ENCODE data around the gene GUCY2D.
A peak's percentile ranks its signal among the peaks of the same experiment; 100 is the strongest.

GUCY2D gene

DNA sequence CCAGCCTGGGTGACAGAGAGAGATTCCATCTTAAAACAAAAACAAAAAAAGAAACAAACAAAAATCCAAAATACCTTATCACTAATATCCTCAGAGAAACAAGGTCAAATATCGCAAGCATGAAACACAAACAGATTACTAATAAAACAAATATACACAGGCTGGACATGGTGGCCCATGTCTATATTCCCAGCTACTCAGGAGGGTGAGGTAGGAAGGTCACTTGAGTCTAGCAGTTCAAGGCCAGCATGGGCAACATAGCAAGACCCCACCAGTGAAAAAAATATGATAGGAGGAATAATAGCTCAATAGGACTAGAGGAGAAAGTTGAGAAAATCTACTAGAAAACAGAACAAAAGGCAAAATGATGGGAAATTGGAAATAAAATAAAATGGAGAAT is 29.5 kb downstream of the GUCY2D start:
- Histone ChIP-seq H3K4me3 (ENCODE audit: low read depth, low read length) (no peak overlapping the region), H3K27ac (no peak overlapping the region), H3K27me3 (ENCODE audit: insufficient read depth, low read depth, severe bottlenecking) (peaks cover 9% of the 10 kb centered on the region), H3K36me3 (no peaks in the 10 kb centered on the region), H3K9me3 (ENCODE audit: severe bottlenecking) (no peaks in the 10 kb centered on the region)
- no peak for DNase-seq
- TF ChIP-seq, protein P1, sequence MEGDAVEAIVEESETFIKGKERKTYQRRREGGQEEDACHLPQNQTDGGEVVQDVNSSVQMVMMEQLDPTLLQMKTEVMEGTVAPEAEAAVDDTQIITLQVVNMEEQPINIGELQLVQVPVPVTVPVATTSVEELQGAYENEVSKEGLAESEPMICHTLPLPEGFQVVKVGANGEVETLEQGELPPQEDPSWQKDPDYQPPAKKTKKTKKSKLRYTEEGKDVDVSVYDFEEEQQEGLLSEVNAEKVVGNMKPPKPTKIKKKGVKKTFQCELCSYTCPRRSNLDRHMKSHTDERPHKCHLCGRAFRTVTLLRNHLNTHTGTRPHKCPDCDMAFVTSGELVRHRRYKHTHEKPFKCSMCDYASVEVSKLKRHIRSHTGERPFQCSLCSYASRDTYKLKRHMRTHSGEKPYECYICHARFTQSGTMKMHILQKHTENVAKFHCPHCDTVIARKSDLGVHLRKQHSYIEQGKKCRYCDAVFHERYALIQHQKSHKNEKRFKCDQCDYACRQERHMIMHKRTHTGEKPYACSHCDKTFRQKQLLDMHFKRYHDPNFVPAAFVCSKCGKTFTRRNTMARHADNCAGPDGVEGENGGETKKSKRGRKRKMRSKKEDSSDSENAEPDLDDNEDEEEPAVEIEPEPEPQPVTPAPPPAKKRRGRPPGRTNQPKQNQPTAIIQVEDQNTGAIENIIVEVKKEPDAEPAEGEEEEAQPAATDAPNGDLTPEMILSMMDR (IDR thresholded peaks at IDR 0.05; ENCODE audit: low read depth, low read length) = no peak

DNA sequence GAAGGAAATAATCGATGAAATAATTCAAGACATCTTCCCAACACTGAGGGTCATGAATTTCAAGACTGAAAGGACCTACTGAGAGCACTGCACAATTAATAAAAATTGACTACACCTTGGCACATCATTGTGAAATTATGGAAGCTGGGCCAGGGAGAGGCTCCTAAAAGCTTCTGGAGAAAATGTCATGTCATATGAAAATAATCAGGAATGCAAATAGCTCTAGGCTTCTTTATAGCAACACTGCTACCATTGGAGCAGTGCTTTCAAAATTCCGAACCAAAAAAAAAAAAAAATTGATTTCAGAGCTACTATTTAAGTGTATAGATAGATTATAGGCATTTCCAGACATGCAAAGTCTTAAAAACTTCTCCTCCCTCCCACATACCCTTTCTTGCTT is 30.0 kb downstream of the GUCY2D start:
- Histone ChIP-seq H3K4me3 (ENCODE audit: low read depth, low read length) (no peak overlapping the region), H3K27me3 (ENCODE audit: insufficient read depth, low read depth, severe bottlenecking) (peaks cover 4% of the 10 kb centered on the region), H3K27ac (no peak overlapping the region), H3K9me3 (ENCODE audit: severe bottlenecking) (no peaks in the 10 kb centered on the region), H3K36me3 (no peaks in the 10 kb centered on the region)
- no peak for DNase-seq
- TF ChIP-seq, protein P1 (IDR thresholded peaks at IDR 0.05; ENCODE audit: low read depth, low read length) = no peak

DNA sequence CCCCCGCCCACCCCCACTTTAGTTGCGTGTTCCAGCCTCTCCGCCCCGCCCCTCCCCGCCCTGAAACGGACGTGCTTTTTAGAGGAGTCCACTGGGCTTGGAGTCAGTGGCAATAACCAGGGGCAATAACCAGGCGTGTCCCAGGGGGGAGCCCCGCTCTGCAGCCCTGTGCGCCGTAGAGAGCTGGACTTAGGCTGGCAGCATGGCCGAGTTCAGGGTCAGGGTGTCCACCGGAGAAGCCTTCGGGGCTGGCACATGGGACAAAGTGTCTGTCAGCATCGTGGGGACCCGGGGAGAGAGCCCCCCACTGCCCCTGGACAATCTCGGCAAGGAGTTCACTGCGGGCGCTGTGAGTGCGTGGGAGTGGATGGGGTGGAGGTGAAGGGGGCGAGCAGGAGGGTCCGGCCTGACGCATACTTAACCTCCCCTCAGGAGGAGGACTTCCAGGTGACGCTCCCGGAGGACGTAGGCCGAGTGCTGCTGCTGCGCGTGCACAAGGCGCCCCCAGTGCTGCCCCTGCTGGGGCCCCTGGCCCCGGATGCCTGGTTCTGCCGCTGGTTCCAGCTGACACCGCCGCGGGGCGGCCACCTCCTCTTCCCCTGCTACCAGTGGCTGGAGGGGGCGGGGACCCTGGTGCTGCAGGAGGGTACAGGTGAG is 36.7 kb downstream of the GUCY2D start, which contains the start of gene ALOX15B:
Gene ALOX15B (plus strand): TSS at position 106 of the 657 bp plus-strand sequence. CDS start 97 bp downstream, at position 203.
- Histone ChIP-seq H3K27me3 (ENCODE audit: insufficient read depth, low read depth, severe bottlenecking) (no peaks in the 10 kb centered on the region), H3K36me3 (no peaks in the 10 kb centered on the region), H3K4me3 (ENCODE audit: low read depth, low read length) (no peak within 1 kb of the TSS), H3K9me3 (ENCODE audit: severe bottlenecking) (no peaks in the 10 kb centered on the region), H3K27ac (no peak within 1 kb of the TSS)
- no peak for DNase-seq
- TF ChIP-seq, protein P1 (IDR thresholded peaks at IDR 0.05; ENCODE audit: low read depth, low read length) = no peak

DNA sequence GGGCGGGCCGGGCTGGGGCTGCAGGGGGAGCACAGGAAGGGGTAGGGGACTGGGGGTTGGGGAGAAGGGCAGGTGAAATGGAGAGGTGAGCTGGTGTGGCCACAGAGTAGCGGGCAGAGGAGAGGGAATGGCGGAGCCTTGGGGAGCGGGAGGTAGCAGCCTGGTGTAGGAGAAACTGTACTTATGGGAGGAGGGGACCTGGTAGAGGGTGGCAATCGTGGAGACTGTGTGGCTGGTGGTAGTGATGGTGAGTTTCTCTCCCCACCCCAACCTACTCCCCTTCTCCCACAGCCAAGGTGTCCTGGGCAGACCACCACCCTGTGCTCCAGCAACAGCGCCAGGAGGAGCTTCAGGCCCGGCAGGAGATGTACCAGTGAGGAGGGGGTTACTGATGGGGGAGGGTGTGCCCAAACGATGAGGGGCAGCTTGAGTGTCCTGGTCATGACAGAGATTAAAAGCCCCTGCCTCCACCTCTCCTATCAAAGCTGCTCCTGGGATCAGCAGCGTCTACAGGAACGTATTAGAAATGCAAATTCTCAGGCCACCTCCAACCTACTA is 37.3 kb downstream of the GUCY2D start:
- no peaks in the 10 kb centered on the region for H3K9me3 ChIP-seq (ENCODE audit: severe bottlenecking)
- DNase-seq = no peak
- TF ChIP-seq, protein P1 (IDR thresholded peaks at IDR 0.05; ENCODE audit: low read depth, low read length) = no peak
- H3K4me3 ChIP-seq (ENCODE audit: low read depth, low read length) = no peak overlapping the region
- H3K36me3 ChIP-seq = no peaks in the 10 kb centered on the region
- no peaks in the 10 kb centered on the region for H3K27me3 ChIP-seq (ENCODE audit: insufficient read depth, low read depth, severe bottlenecking)
- H3K27ac ChIP-seq = no peak overlapping the region

DNA sequence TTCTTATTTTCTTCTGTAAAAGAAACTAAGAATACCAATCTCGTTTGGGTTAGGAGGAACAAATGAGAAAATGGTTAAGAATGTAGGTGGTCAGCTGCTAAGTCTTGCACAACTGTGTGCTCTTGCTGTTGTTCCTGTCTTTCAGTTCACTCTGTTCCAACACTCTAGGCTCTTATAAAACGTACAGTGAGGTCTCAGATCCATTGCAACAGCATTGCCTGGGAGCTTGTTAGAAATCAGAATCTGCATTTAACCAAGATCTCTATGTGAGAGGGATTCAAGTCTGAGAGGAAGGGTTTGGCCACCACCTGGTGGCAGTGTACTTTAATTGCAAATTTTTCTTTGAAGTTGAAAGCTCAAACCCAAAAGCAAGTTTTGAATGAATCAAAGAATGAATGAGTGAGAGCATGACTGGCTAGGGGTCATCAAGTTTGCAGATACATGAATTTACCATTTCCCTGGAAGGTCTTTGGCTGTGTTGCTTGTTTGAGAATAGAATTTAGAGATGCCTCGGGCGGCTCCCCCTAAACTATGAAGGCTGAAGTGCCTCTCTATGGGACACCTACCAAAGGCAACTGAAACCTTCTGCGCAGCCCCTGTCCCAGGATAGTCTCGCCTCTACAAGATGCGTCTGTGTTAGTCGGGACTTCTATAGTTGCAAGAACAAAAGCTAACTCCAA is 39.0 kb downstream of the GUCY2D start:
- TF ChIP-seq, protein P1 (IDR thresholded peaks at IDR 0.05; ENCODE audit: low read depth, low read length) = peak; percentile 67
- peak; percentile 53 for DNase-seq
- Histone ChIP-seq H3K9me3 (ENCODE audit: severe bottlenecking) (no peaks in the 10 kb centered on the region), H3K36me3 (no peaks in the 10 kb centered on the region), H3K4me3 (ENCODE audit: low read depth, low read length) (no peak overlapping the region), H3K27me3 (ENCODE audit: insufficient read depth, low read depth, severe bottlenecking) (no peaks in the 10 kb centered on the region), H3K27ac (no peak overlapping the region)
